WERI-Rb-1 (cell line): ENCODE measurements around the gene ANKRD12.

Source experiments
- DNase-seq: peaks from one replicate; pipeline ENCODE4 v3.0.0-alpha.2; 2020
- H3K27ac ChIP-seq: fragments of 250-450 bp; sonication (Bioruptor Pico); 2 replicates; pipeline ENCODE4 v1.5.1; 2020; ENCODE audit warnings: mild to moderate bottlenecking, moderate library complexity
- H3K27me3 ChIP-seq: fragments of 250-450 bp; sonication (Bioruptor Pico); 2 replicates; pipeline ENCODE4 v1.5.1; 2021; ENCODE audit warnings: mild to moderate bottlenecking, low read depth, moderate library complexity; ENCODE audit not compliant: insufficient read depth, severe bottlenecking
- H3K36me3 ChIP-seq: fragments of 250-450 bp; sonication (Bioruptor Pico); 2 replicates; pipeline ENCODE4 v1.5.1; 2020; ENCODE audit warnings: mild to moderate bottlenecking, moderate library complexity
- H3K4me3 ChIP-seq: 2 replicates; pipeline ENCODE4 v1.5.1; 2011; ENCODE audit warnings: low read depth, mild to moderate bottlenecking, control low read depth, low read length
- H3K9me3 ChIP-seq: fragments of 250-450 bp; sonication (Bioruptor Pico); 2 replicates; pipeline ENCODE4 v1.5.1; 2021; ENCODE audit warnings: mild to moderate bottlenecking, moderate library complexity; ENCODE audit not compliant: severe bottlenecking
- TF ChIP-seq, protein P1 (sequence below): IDR thresholded peaks from 2 replicates; pipeline ENCODE4 v1.5.1; 2011; ENCODE audit warnings: low read depth, mild to moderate bottlenecking, control low read depth, inconsistent platforms, low read length

The ANKRD12 gene

DNA sequence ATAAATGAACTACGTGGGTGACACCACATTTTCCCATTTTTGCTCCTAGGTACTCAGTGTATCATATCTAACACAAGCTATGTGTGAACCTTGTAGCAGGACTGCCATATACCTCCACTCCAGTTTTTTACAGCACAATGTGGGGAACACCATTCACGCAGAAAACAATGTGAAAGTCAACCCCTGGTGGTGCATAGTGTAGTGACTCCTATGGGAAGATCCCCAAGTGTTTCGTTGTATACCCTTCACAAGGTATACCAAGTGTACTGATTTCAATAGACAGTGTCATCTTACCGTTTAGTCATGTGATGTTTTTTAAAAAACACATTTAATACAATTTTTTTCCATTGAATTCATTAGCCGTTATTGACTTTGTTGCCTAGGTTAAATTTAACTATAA, 68.1 kb downstream of the ANKRD12 start:
- peaks cover 17% of the 10 kb centered on the region for H3K36me3 ChIP-seq
- DNase-seq = no peak
- TF ChIP-seq, protein P1, sequence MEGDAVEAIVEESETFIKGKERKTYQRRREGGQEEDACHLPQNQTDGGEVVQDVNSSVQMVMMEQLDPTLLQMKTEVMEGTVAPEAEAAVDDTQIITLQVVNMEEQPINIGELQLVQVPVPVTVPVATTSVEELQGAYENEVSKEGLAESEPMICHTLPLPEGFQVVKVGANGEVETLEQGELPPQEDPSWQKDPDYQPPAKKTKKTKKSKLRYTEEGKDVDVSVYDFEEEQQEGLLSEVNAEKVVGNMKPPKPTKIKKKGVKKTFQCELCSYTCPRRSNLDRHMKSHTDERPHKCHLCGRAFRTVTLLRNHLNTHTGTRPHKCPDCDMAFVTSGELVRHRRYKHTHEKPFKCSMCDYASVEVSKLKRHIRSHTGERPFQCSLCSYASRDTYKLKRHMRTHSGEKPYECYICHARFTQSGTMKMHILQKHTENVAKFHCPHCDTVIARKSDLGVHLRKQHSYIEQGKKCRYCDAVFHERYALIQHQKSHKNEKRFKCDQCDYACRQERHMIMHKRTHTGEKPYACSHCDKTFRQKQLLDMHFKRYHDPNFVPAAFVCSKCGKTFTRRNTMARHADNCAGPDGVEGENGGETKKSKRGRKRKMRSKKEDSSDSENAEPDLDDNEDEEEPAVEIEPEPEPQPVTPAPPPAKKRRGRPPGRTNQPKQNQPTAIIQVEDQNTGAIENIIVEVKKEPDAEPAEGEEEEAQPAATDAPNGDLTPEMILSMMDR = no peak
- H3K27me3 ChIP-seq = no peaks in the 10 kb centered on the region
- no peak overlapping the region for H3K4me3 ChIP-seq
- H3K27ac ChIP-seq = no peak overlapping the region
- H3K9me3 ChIP-seq = no peaks in the 10 kb centered on the region

- TF ChIP-seq, protein P1 = no peak
- H3K27ac ChIP-seq = no peak overlapping the region
- H3K36me3 ChIP-seq = peaks cover 20% of the 10 kb centered on the region
- H3K4me3 ChIP-seq = no peak overlapping the region
- H3K27me3 ChIP-seq = no peaks in the 10 kb centered on the region
- DNase-seq = no peak
- no peaks in the 10 kb centered on the region for H3K9me3 ChIP-seq
Measured at GRCh38 chr18:9206421-9206820, 69.8 kb downstream of the ANKRD12 start.

DNA sequence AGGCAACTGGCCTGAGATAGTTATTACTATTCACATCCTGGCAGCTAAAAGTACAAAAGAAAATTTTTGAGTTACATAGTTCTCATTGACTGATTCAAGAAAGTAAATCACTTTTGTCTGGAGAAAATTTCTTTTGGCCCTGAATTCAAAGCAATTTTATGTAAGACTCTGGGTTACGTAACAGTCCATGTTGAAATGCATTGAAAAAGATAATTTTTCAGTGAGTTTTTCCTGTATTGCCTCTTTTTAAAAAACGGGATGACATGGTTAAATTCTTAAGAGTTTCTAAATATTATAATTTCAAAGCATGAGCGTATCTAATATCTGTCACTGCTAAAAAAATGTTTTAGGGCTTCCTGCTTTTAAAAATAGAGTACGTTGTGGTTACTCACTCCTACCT, 72.7 kb downstream of the ANKRD12 start:
- DNase-seq = no peak
- H3K36me3 ChIP-seq = peaks cover 27% of the 10 kb centered on the region
- H3K27me3 ChIP-seq = no peaks in the 10 kb centered on the region
- no peak overlapping the region for H3K27ac ChIP-seq
- TF ChIP-seq, protein P1 = no peak
- H3K9me3 ChIP-seq = no peaks in the 10 kb centered on the region
- H3K4me3 ChIP-seq = no peak overlapping the region

DNA sequence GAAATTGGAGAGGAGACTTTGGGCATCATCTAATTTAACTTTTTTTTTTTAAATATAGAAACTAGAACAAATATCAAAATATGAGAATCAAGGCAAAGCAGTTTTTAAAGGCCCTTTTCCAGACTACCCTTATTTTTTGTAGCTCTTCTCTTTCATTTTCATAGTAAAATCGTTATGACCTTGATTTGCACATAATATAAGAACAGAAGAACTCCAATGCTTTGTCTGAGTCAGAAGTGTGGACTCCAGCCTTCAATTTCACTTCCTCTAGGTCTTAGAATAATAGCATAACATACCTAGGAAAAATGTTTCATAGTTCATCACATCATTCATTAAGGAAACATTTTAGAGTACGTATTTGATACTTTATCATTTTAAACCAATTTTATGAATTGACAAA, 74.4 kb downstream of the ANKRD12 start:
- DNase-seq = no peak
- TF ChIP-seq, protein P1 = no peak
- Histone ChIP-seq H3K4me3 (no peak overlapping the region), H3K27me3 (no peaks in the 10 kb centered on the region), H3K36me3 (peaks cover 31% of the 10 kb centered on the region), H3K27ac (no peak overlapping the region), H3K9me3 (no peaks in the 10 kb centered on the region)

- Histone ChIP-seq H3K27me3 (no peaks in the 10 kb centered on the region), H3K27ac (no peak overlapping the region), H3K9me3 (no peaks in the 10 kb centered on the region), H3K36me3 (peaks cover 38% of the 10 kb centered on the region), H3K4me3 (no peak overlapping the region)
- no peak for DNase-seq
- TF ChIP-seq, protein P1 = no peak
Measured at GRCh38 chr18:9211955-9212354, 75.4 kb downstream of the ANKRD12 start.

DNA sequence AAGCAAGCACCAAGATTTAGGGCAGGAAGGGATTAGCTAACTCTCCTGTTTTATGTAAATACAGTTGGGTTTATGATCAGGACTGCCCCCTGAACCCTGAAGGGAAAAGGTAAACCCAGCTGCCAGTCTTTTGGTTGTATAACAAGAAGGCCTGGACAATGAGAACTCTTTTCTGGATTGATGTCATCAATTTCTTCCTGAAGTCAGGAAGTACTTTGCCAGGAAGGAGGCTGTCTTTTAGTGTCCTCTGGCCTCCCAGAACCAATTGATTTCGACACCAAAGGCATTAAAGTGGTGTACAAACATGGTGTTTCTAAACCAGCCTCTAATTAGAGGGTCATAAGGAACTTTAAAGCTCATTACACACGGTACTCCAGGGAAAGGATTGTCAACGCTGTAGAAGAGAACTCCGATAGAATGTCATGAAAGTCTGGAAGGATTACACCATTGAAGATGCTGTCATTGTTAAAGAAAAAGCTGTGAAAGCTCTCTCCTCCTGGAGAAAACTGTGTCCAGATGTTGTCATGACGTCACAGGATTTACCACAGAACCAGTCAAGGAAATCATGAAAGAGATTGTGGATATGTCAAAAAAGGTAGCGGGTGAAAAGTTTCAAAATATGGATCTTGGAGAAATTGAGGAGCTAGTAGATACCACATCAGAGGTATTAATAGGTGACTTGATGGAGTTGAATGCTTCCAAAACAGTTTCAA, 78.8 kb downstream of the ANKRD12 start:
- Histone ChIP-seq H3K27me3 (no peaks in the 10 kb centered on the region), H3K4me3 (no peak overlapping the region), H3K9me3 (no peaks in the 10 kb centered on the region), H3K27ac (no peak overlapping the region), H3K36me3 (peaks cover 49% of the 10 kb centered on the region)
- DNase-seq = no peak
- TF ChIP-seq, protein P1 = no peak
